Measurements from ENCODE around the gene RNF114.
A peak's percentile ranks its signal among the peaks of the same experiment; 100 is the strongest.

- TF ChIP-seq, protein P1, sequence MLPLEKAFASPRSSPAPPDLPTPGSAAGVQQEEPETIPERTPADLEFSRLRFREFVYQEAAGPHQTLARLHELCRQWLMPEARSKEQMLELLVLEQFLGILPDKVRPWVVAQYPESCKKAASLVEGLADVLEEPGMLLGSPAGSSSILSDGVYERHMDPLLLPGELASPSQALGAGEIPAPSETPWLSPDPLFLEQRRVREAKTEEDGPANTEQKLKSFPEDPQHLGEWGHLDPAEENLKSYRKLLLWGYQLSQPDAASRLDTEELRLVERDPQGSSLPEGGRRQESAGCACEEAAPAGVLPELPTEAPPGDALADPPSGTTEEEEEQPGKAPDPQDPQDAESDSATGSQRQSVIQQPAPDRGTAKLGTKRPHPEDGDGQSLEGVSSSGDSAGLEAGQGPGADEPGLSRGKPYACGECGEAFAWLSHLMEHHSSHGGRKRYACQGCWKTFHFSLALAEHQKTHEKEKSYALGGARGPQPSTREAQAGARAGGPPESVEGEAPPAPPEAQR (tag by site-specific recombination; IDR thresholded peaks at IDR 0.05): no peak
- TF ChIP-seq, protein P2, sequence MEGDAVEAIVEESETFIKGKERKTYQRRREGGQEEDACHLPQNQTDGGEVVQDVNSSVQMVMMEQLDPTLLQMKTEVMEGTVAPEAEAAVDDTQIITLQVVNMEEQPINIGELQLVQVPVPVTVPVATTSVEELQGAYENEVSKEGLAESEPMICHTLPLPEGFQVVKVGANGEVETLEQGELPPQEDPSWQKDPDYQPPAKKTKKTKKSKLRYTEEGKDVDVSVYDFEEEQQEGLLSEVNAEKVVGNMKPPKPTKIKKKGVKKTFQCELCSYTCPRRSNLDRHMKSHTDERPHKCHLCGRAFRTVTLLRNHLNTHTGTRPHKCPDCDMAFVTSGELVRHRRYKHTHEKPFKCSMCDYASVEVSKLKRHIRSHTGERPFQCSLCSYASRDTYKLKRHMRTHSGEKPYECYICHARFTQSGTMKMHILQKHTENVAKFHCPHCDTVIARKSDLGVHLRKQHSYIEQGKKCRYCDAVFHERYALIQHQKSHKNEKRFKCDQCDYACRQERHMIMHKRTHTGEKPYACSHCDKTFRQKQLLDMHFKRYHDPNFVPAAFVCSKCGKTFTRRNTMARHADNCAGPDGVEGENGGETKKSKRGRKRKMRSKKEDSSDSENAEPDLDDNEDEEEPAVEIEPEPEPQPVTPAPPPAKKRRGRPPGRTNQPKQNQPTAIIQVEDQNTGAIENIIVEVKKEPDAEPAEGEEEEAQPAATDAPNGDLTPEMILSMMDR (tag by site-specific recombination; IDR thresholded peaks at IDR 0.05): no peak
- TF ChIP-seq ZNF211 (tag by site-specific recombination; IDR thresholded peaks at IDR 0.05; ENCODE audit: low read depth): no peak
- TF ChIP-seq ELK4 (IDR thresholded peaks at IDR 0.05; ENCODE audit: borderline replicate concordance, low read depth, low read length): no peak
- no peak for TF ChIP-seq GLIS2 (tag by site-specific recombination; IDR thresholded peaks at IDR 0.05)
- TF ChIP-seq ZBTB11 (tag by site-specific recombination; conservative IDR thresholded peaks at IDR 0.05; ENCODE audit: low read depth): no peak
- no peak for TF ChIP-seq KLF1 (tag by site-specific recombination; IDR thresholded peaks at IDR 0.05)
- TF ChIP-seq ZIC2 (tag by site-specific recombination; IDR thresholded peaks at IDR 0.05): peak; percentile 47
- TF ChIP-seq ZNF548 (tag by site-specific recombination; IDR thresholded peaks at IDR 0.05): no peak
Observed at GRCh38 chr20:49919009-49919408, 17.2 kb upstream of the RNF114 start.
